SK-N-SH (cell line): ENCODE measurements around the gene MMD. TPM values are rescaled to one million over a fixed set of nuclear protein-coding genes. Genes with fewer than 3 reads are reported as not detected.

Experiments
- CTCF ChIA-PET: fragments of 300-600, 350-600 bp; formaldehyde crosslinking; extraction: SDS; loops from one replicate; lab custom pipeline; 2021; lab: Yijun Ruan, JAX
- POLR2A ChIA-PET: fragments of 350-600 bp; sonication (Branson Sonifier 250); formaldehyde crosslinking; extraction: SDS; loops from one replicate; lab custom pipeline; 2020; ENCODE audit warnings: antibody characterized with exemption, inconsistent platforms; lab: Yijun Ruan, JAX
- DNase-seq: peaks from one replicate; pipeline ENCODE4 v3.0.0; 2012
- H2AFZ ChIP-seq: fragments of 200-600 bp; sonication (generic); 2 replicates; pipeline ENCODE4 v1.8.1; 2016; ENCODE audit warnings: antibody characterized with exemption, mild to moderate bottlenecking, low read depth
- H3F3A ChIP-seq: fragments of 200-600 bp; sonication (generic); replicated peaks from 2 replicates; pipeline ENCODE3; 2016; ENCODE audit warnings: antibody characterized with exemption, mild to moderate bottlenecking; ENCODE audit not compliant: insufficient read depth
- H3K27ac ChIP-seq, 2 experiments: fragments of 200-500 bp in 1 of 2; fragments of 200-600 bp in 1 of 2; sonication (Bioruptor generic) in 1 of 2; sonication (generic), shearing (Covaris generic) in 1 of 2; 2 replicates each; pipeline versions ENCODE4 v1.5.1 to v1.6.1; 2014 to 2016; ENCODE audit warnings: low read depth in 2 of 2, inconsistent platforms in 1 of 2, low read length in 1 of 2, mild to moderate bottlenecking in 1 of 2, mixed read lengths in 1 of 2
- H3K27me3 ChIP-seq: fragments of 200-600 bp; sonication (generic), shearing (Covaris generic); 2 replicates; pipeline ENCODE4 v1.6.1; 2016; ENCODE audit warnings: mixed run types; ENCODE audit not compliant: insufficient read depth
- H3K36me3 ChIP-seq, 2 experiments: fragments of 200-500 bp in 1 of 2; fragments of 200-600 bp in 1 of 2; sonication (Bioruptor generic) in 1 of 2; sonication (generic) in 1 of 2; replicated peaks in 1 of 2; 2 replicates each; pipeline versions ENCODE3 to v1.5.1; 2014 to 2016; ENCODE audit warnings: low read length in 1 of 2, mild to moderate bottlenecking in 1 of 2; ENCODE audit not compliant: insufficient read depth in 2 of 2, control insufficient read depth in 1 of 2
- H3K4me1 ChIP-seq, 2 experiments: fragments of 200-500 bp in 1 of 2; fragments of 200-600 bp in 1 of 2; sonication (Bioruptor generic) in 1 of 2; sonication (generic), shearing (Covaris generic) in 1 of 2; 2 replicates each; pipeline versions ENCODE4 v1.5.1 to v1.6.1; 2014 to 2016; ENCODE audit warnings: low read depth in 1 of 2, low read length in 1 of 2, mixed run types in 1 of 2; ENCODE audit not compliant: insufficient read depth in 2 of 2, control insufficient read depth in 1 of 2
- H3K4me2 ChIP-seq: fragments of 200-600 bp; sonication (generic), shearing (Covaris generic); 2 replicates; pipeline ENCODE4 v1.6.1; 2017; ENCODE audit warnings: mixed run types
- H3K4me3 ChIP-seq, 2 experiments: fragments of 200-500 bp in 1 of 2; fragments of 200-600 bp in 1 of 2; sonication (Bioruptor generic) in 1 of 2; sonication (generic), shearing (Covaris generic) in 1 of 2; 2 replicates each; pipeline versions ENCODE4 v1.5.1 to v1.8.1; 2014 to 2016; ENCODE audit warnings: low read depth in 2 of 2, inconsistent platforms in 1 of 2, low read length in 1 of 2, mild to moderate bottlenecking in 1 of 2, mixed read lengths in 1 of 2, moderate library complexity in 1 of 2
- H3K79me2 ChIP-seq: fragments of 200-600 bp; sonication (generic); 2 replicates; pipeline ENCODE4 v1.8.1; 2017; ENCODE audit warnings: mild to moderate bottlenecking; ENCODE audit not compliant: insufficient read depth
- H3K9ac ChIP-seq: fragments of 200-600 bp; sonication (generic); 2 replicates; pipeline ENCODE4 v1.6.1; 2017; ENCODE audit warnings: mixed run types
- H3K9me2 ChIP-seq: fragments of 200-600 bp; sonication (generic); 2 replicates; pipeline ENCODE4 v1.6.1; 2017; ENCODE audit warnings: mixed run types
- H3K9me3 ChIP-seq: fragments of 200-600 bp; sonication (generic); 2 replicates; pipeline ENCODE4 v1.6.1; 2017; ENCODE audit warnings: mixed run types, mild to moderate bottlenecking, moderate library complexity
- H4K20me1 ChIP-seq: fragments of 200-600 bp; sonication (generic); 2 replicates; pipeline ENCODE4 v1.6.1; 2017; ENCODE audit warnings: mild to moderate bottlenecking, mixed run types; ENCODE audit not compliant: insufficient read depth
- CTCF ChIP-seq: fragments of 200-600 bp; sonication (generic); IDR thresholded peaks from 2 replicates; pipeline ENCODE4 v1.6.1; 2017; ENCODE audit warnings: antibody characterized with exemption, mild to moderate bottlenecking, moderate library complexity
- EZH2phosphoT487 ChIP-seq: fragments of 200-600 bp; sonication (generic); IDR thresholded peaks from 2 replicates; pipeline ENCODE4 v1.6.1; 2017; ENCODE audit warnings: low read depth, mixed run types, mild to moderate bottlenecking, antibody characterized with exemption, moderate library complexity, borderline replicate concordance
- FOSL2 ChIP-seq: IDR thresholded peaks from 2 replicates; pipeline ENCODE4 v1.4.0; 2012; ENCODE audit warnings: low read depth, mild to moderate bottlenecking, moderate library complexity, borderline replicate concordance
- GABPA ChIP-seq: IDR thresholded peaks from 2 replicates; pipeline ENCODE4 v1.4.0; 2012; ENCODE audit warnings: low read depth, mild to moderate bottlenecking
- GATA2 ChIP-seq: sonication (generic); formaldehyde crosslinking; IDR thresholded peaks from 2 replicates; pipeline ENCODE4 v1.5.0; 2020; ENCODE audit warnings: mild to moderate bottlenecking, missing genetic modification reagents
- IRF3 ChIP-seq: fragments of 150-350 bp; IDR thresholded peaks from 2 replicates; pipeline ENCODE4 v1.6.1; 2016; ENCODE audit warnings: mild to moderate bottlenecking, low read depth, low read length
- JUND ChIP-seq: IDR thresholded peaks from 2 replicates; pipeline ENCODE4 v1.4.0; 2012
- MAX ChIP-seq: IDR thresholded peaks from 2 replicates; pipeline ENCODE4 v1.4.0; 2012; ENCODE audit warnings: low read depth
- MEF2A ChIP-seq: IDR thresholded peaks from 2 replicates; pipeline ENCODE4 v1.4.0; 2012; ENCODE audit warnings: low read depth, borderline replicate concordance
- NFIC ChIP-seq: IDR thresholded peaks from 2 replicates; pipeline ENCODE4 v1.4.0; 2012; ENCODE audit warnings: borderline replicate concordance
- PBX3 ChIP-seq: IDR thresholded peaks from 2 replicates; pipeline ENCODE4; 2012
- POLR2AphosphoS5 ChIP-seq: IDR thresholded peaks from 2 replicates; pipeline ENCODE4 v1.6.1; 2012; ENCODE audit warnings: low read depth, low read length
- SIN3A ChIP-seq: IDR thresholded peaks from 2 replicates; pipeline ENCODE4 v1.6.1; 2012; ENCODE audit warnings: low read depth, mild to moderate bottlenecking, low read length, moderate library complexity, borderline replicate concordance
- SMC3 ChIP-seq: IDR thresholded peaks from 2 replicates; pipeline ENCODE4 v1.6.1; 2012; ENCODE audit warnings: low read depth, low read length, improper control_type of control experiment
- TAF1 ChIP-seq: IDR thresholded peaks from 2 replicates; pipeline ENCODE4 v1.6.1; 2012; ENCODE audit warnings: low read depth, mild to moderate bottlenecking, low read length, moderate library complexity, borderline replicate concordance
- TCF12 ChIP-seq: IDR thresholded peaks from 2 replicates; pipeline ENCODE4 v1.4.0; 2012
- TEAD4 ChIP-seq: IDR thresholded peaks from 2 replicates; pipeline ENCODE4 v1.4.0; 2012; ENCODE audit warnings: mild to moderate bottlenecking, borderline replicate concordance; ENCODE audit not compliant: insufficient read depth
- USF1 ChIP-seq: IDR thresholded peaks from 2 replicates; pipeline ENCODE4 v1.4.0; 2012; ENCODE audit warnings: low read depth, borderline replicate concordance
- USF2 ChIP-seq: fragments of 150-350 bp; IDR thresholded peaks from 2 replicates; pipeline ENCODE4 v1.6.1; 2017; ENCODE audit warnings: antibody characterized with exemption, low read length, low read depth, borderline replicate concordance
- whole genome bisulfite sequencing: methylation state at CpG from one replicate; pipeline ENCODE4 v1.1.6; 2017; ENCODE audit warnings: low lambda C conversion rate; 5-methylcytosine and 5-hydroxymethylcytosine counted together
- polyA plus RNA-seq, 3 experiments: library from polyadenylated mRNA; depleted of rRNA; stranded (reverse); fragments of >200 nt; gene quantifications; 2 replicates each; pipeline ENCODE4 v1.2.3, GENCODE V29; 2012

The MMD gene
- polyA plus RNA-seq, 1 of the 3 experiments (the other 2 are of a cell fraction), result 10.9 TPM

- no peak for TF ChIP-seq IRF3
- no peak for TF ChIP-seq EZH2phosphoT487
Observed at GRCh38 chr17:55347341-55347740, 74.3 kb downstream of the MMD start (continued).

- Histone ChIP-seq H3K4me2 (no peak overlapping the region), H3K9me2 (no peaks in the 10 kb centered on the region), H3K27ac (no peak overlapping the region), H3K36me3 (no peaks in the 10 kb centered on the region), H3K9ac (no peak overlapping the region), H3K4me3 (no peak overlapping the region), H3K9me3 (no peaks in the 10 kb centered on the region), H3K79me2 (no peaks in the 10 kb centered on the region), H3F3A (no peaks in the 10 kb centered on the region), H2AFZ (no peak overlapping the region), H3K27me3 (no peaks in the 10 kb centered on the region), H4K20me1 (no peaks in the 10 kb centered on the region), H3K4me1 (peaks cover 0 to 2% of the 10 kb centered on the region in 2 experiments; a peak in 1 of 4 replicates)
- POLR2A ChIA-PET, result no interaction called here
- TF ChIP-seq MEF2A, result no peak
- no peak for TF ChIP-seq EZH2phosphoT487
- TF ChIP-seq GATA2 (CRISPR knock-in tag), result no peak
- no peak for TF ChIP-seq SIN3A
- no peak for TF ChIP-seq TEAD4
- TF ChIP-seq POLR2AphosphoS5, result no peak
- no peak for TF ChIP-seq TAF1
- TF ChIP-seq PBX3, result no peak
- TF ChIP-seq MAX, result no peak
- no peak for TF ChIP-seq TCF12
- TF ChIP-seq CTCF, result no peak
- no peak for TF ChIP-seq JUND
- TF ChIP-seq SMC3, result no peak
- no peak for TF ChIP-seq GABPA
- TF ChIP-seq IRF3, result no peak
- TF ChIP-seq USF2, result no peak
- TF ChIP-seq NFIC, result no peak
- TF ChIP-seq USF1, result no peak
- TF ChIP-seq FOSL2, result no peak
- no peak for DNase-seq
- CTCF ChIA-PET, result interaction anchor here (2.1 to 6.9 kb wide), 7 partner anchors 12 to 361 kb away, joined by 5 to 104 read pairs (median 30); no protein-coding TSS in a partner anchor
- WGBS, result 85% methylated on average over 1 of the region's 1 CpG
Observed at GRCh38 chr17:55346658-55347057, 75.0 kb downstream of the MMD start.
